GM12878 (cell line): ENCODE results near the gene MTAP. TPM values are rescaled to one million over a fixed set of nuclear protein-coding genes. Genes with fewer than 3 reads are reported as not detected.

ENCODE experiments used
- ATF3 ChIP-seq: IDR thresholded peaks from 2 replicates; pipeline ENCODE4 v1.6.1; 2011; ENCODE audit warnings: low read depth, mild to moderate bottlenecking, low read length, moderate library complexity, borderline replicate concordance; ENCODE audit errors: extremely low read depth
- ATF7 ChIP-seq: fragments of 450-650 bp; IDR thresholded peaks from 2 replicates; pipeline ENCODE4 v1.6.1; 2016; ENCODE audit warnings: low read depth, mild to moderate bottlenecking
- CHD2 ChIP-seq: IDR thresholded peaks from 2 replicates; pipeline ENCODE4 v1.6.1; 2011; ENCODE audit warnings: low read depth, low read length, improper control_type of control experiment, borderline replicate concordance
- CHD4 ChIP-seq: fragments of 200-600 bp; sonication (generic); IDR thresholded peaks from 2 replicates; pipeline ENCODE4 v1.6.1; 2016; ENCODE audit warnings: mild to moderate bottlenecking
- E4F1 ChIP-seq: fragments of 450-650 bp; IDR thresholded peaks from 2 replicates; pipeline ENCODE4 v1.6.1; 2018; ENCODE audit warnings: borderline replicate concordance, mild to moderate bottlenecking; ENCODE audit not compliant: partially characterized antibody
- FOS ChIP-seq: IDR thresholded peaks from 3 replicates; pipeline ENCODE4 v1.6.1; 2011; ENCODE audit warnings: borderline replicate concordance; ENCODE audit not compliant: insufficient read length; ENCODE audit errors: extremely low read depth
- IKZF1 ChIP-seq: fragments of 450-650 bp; conservative IDR thresholded peaks from 2 replicates; pipeline ENCODE4 v1.6.1; 2017; ENCODE audit warnings: antibody characterized with exemption, mild to moderate bottlenecking
- NBN ChIP-seq: fragments of 450-650 bp; IDR thresholded peaks from 2 replicates; pipeline ENCODE4 v1.6.1; 2016
- PAX8 ChIP-seq: fragments of 450-650 bp; IDR thresholded peaks from 2 replicates; pipeline ENCODE4 v1.6.1; 2017; ENCODE audit warnings: mild to moderate bottlenecking, moderate library complexity
- POLR2AphosphoS2 ChIP-seq: IDR thresholded peaks from 2 replicates; pipeline ENCODE4 v1.6.1; 2011; ENCODE audit warnings: low read depth, mild to moderate bottlenecking, low read length, improper control_type of control experiment, moderate library complexity
- RAD21 ChIP-seq: IDR thresholded peaks from 2 replicates; pipeline ENCODE4 v1.6.1; 2011; ENCODE audit warnings: mild to moderate bottlenecking, low read depth, low read length, moderate library complexity; ENCODE audit not compliant: insufficient read depth
- SMARCA5 ChIP-seq: fragments of 450-650 bp; IDR thresholded peaks from 2 replicates; pipeline ENCODE4 v1.6.1; 2017; ENCODE audit warnings: mild to moderate bottlenecking
- SMC3 ChIP-seq: IDR thresholded peaks from 2 replicates; pipeline ENCODE4 v1.6.1; 2011; ENCODE audit warnings: low read length, improper control_type of control experiment, borderline replicate concordance
- SP1 ChIP-seq: IDR thresholded peaks from one replicate; pipeline ENCODE4 v1.6.1; 2011; ENCODE audit warnings: low read depth, low read length
- SREBF2 ChIP-seq: IDR thresholded peaks from 2 replicates; pipeline ENCODE4 v1.6.1; 2012; ENCODE audit warnings: mild to moderate bottlenecking, low read length
- STAT3 ChIP-seq: IDR thresholded peaks from 2 replicates; pipeline ENCODE4 v1.6.1; 2011; ENCODE audit warnings: low read depth, low read length, improper control_type of control experiment
- polyA plus RNA-seq, 11 experiments: library from polyadenylated mRNA; depleted of rRNA in 4 of 11; unstranded in 6 of 11; stranded (reverse) in 5 of 11; fragments of >200 nt; fragmentation: Nextera tagmentation in 4 of 11; fragmentation: Illumina TruSeq in 1 of 11; extraction: Ambion mirVana in 4 of 11; extraction: Trizol in 1 of 11; gene quantifications; 1 replicate in 1 of 11; 2 replicates in 10 of 11; pipeline versions ENCODE4 v1.2.1 to v1.2.3, GENCODE V29; 2011 to 2016; ENCODE audit warnings: inconsistent platforms in 2 of 11, missing spikeins in 2 of 11, low read depth in 1 of 11
- total RNA-seq, 4 experiments: library from RNA; depleted of rRNA in 3 of 4; stranded (reverse); fragments of >200 nt in 3 of 4; fragmentation: Illumina TruSeq in 1 of 4; extraction: Trizol in 1 of 4; gene quantifications; 2 replicates each; pipeline versions ENCODE4 v1.2.1 to v1.2.3, GENCODE V29; 2013 to 2021
- TF ChIP-seq, protein P1 (sequence below): fragments of 450-650 bp; IDR thresholded peaks from 2 replicates; pipeline ENCODE4 v1.6.1; 2016; ENCODE audit warnings: mild to moderate bottlenecking

MTAP gene
- total and polyA plus RNA-seq, 10 of the 15 experiments (the other 5 are each of a cell fraction or from before 2014, with no cell fraction given) = 16.4 to 29.9 (median 22.6) TPM

DNA sequence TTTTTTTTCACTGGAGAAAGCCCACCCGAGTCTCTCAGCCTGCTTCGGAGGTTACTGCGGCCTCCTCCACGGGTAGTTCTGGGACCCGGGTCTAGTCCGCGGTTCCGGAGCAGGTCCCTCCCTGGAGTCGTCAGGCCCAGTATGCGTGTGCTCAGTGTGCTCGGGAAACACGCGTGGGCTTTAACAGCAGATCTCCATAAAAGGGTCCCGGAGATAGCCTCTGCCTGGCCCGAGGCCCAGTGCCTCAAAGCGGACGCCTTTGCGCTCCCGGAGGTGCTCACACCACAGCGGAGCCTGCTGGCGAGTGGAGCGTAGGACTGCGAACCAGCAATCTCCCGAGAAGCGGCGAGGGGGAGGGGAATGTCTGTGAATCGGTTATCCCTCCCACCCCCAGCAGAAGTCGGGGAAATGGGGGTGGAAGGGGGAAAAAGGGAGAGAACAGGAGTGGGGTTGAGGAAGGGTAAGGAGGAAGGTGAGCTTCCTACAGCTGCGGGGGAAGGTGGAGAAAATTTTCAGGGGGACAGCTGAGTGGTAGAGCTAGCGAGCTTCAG lies 163.0 kb downstream of the MTAP start (continued):
- TF ChIP-seq, protein P1, sequence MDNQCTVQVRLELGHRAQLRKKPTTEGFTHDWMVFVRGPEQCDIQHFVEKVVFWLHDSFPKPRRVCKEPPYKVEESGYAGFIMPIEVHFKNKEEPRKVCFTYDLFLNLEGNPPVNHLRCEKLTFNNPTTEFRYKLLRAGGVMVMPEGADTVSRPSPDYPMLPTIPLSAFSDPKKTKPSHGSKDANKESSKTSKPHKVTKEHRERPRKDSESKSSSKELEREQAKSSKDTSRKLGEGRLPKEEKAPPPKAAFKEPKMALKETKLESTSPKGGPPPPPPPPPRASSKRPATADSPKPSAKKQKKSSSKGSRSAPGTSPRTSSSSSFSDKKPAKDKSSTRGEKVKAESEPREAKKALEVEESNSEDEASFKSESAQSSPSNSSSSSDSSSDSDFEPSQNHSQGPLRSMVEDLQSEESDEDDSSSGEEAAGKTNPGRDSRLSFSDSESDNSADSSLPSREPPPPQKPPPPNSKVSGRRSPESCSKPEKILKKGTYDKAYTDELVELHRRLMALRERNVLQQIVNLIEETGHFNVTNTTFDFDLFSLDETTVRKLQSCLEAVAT = no peak
- TF ChIP-seq SP1 (no peak), CHD2 (0 out of 2 replicates have a peak, but pooled peaks have one; percentile 14), SMC3 (peak; percentile 24; the same call in 1 of the 2 replicates), POLR2AphosphoS2 (no peak), PAX8 (no peak), NBN (no peak), CHD4 (no peak), SREBF2 (no peak), STAT3 (no peak), IKZF1 (peak; percentile 11; the same call in 1 of the 2 replicates), ATF7 (no peak), SMARCA5 (no peak), ATF3 (no peak), RAD21 (peak; percentile 52), FOS (no peak), E4F1 (no peak)
